GM23338 (cell line): ENCODE data around the gene COL5A2. TPM values are rescaled to one million over a fixed set of nuclear protein-coding genes. Genes with fewer than 3 reads are reported as not detected.

Experiments
- ATAC-seq: fragments of 200-7000 bp; cut with Tn5 transposase; 3 replicates; pipeline ENCODE4 v1.9.1; 2020
- DNase-seq: peaks from one replicate; pipeline ENCODE4 v3.0.0-alpha.2; 2015; ENCODE audit warnings: low spot score
- H2AFZ ChIP-seq: fragments of 200-600 bp; sonication (generic); 2 replicates; pipeline ENCODE4 v1.8.0; 2016; ENCODE audit warnings: antibody characterized with exemption, mild to moderate bottlenecking, moderate library complexity
- H3F3A ChIP-seq: fragments of 200-600 bp; sonication (generic); replicated peaks from 2 replicates; pipeline ENCODE4 v1.8.0; 2017; ENCODE audit warnings: antibody characterized with exemption, mixed run types, low read depth
- H3K27ac ChIP-seq: fragments of 200-600 bp; sonication (generic); 2 replicates; pipeline ENCODE4 v1.6.1; 2016; ENCODE audit warnings: low read depth
- H3K27me3 ChIP-seq: fragments of 200-600 bp; sonication (generic); 2 replicates; pipeline ENCODE4 v1.8.0; 2016; ENCODE audit warnings: mild to moderate bottlenecking, mixed run types, moderate library complexity; ENCODE audit not compliant: insufficient read depth
- H3K36me3 ChIP-seq: fragments of 200-600 bp; sonication (generic); 2 replicates; pipeline ENCODE4 v1.8.0; 2016; ENCODE audit warnings: mild to moderate bottlenecking; ENCODE audit not compliant: insufficient read depth
- H3K4me1 ChIP-seq: fragments of 200-600 bp; sonication (generic); 2 replicates; pipeline ENCODE4 v1.8.0; 2016; ENCODE audit warnings: mild to moderate bottlenecking, moderate library complexity; ENCODE audit not compliant: insufficient read depth
- H3K4me2 ChIP-seq: fragments of 200-600 bp; sonication (generic); 2 replicates; pipeline ENCODE4 v1.7.1; 2017; ENCODE audit warnings: mixed run types
- H3K4me3 ChIP-seq: fragments of 200-600 bp; sonication (generic); 2 replicates; pipeline ENCODE4 v1.6.1; 2016; ENCODE audit warnings: mixed run types
- H3K79me2 ChIP-seq: fragments of 200-600 bp; sonication (generic); replicated peaks from 2 replicates; pipeline ENCODE4 v1.8.0; 2017; ENCODE audit warnings: mild to moderate bottlenecking; ENCODE audit not compliant: insufficient read depth
- H3K9me2 ChIP-seq: fragments of 200-600 bp; sonication (generic); 2 replicates; pipeline ENCODE4 v1.8.0; 2017; ENCODE audit not compliant: insufficient read depth
- H4K20me1 ChIP-seq: fragments of 200-600 bp; sonication (generic); replicated peaks from 2 replicates; pipeline ENCODE4 v1.8.0; 2017; ENCODE audit warnings: mild to moderate bottlenecking; ENCODE audit not compliant: insufficient read depth
- H3K27ac Mint-ChIP-seq: 2 replicates; pipeline ENCODE4 v1.8.0; 2020; ENCODE audit warnings: inconsistent platforms, mild to moderate bottlenecking, moderate library complexity, mixed read lengths
- H3K27me3 Mint-ChIP-seq: 3 replicates; pipeline ENCODE4 v1.8.0; 2022; ENCODE audit warnings: low read depth, mild to moderate bottlenecking, moderate library complexity, mixed read lengths, inconsistent platforms; ENCODE audit not compliant: insufficient read depth, poor library complexity
- H3K36me3 Mint-ChIP-seq: 3 replicates; pipeline ENCODE4 v1.8.0; 2021; ENCODE audit warnings: low read depth, mild to moderate bottlenecking, inconsistent platforms, moderate library complexity, mixed read lengths
- H3K4me1 Mint-ChIP-seq: 3 replicates; pipeline ENCODE4 v1.8.0; 2020; ENCODE audit warnings: mild to moderate bottlenecking, inconsistent platforms, mixed read lengths
- H3K4me3 Mint-ChIP-seq: 3 replicates; pipeline ENCODE4 v1.8.0; 2021; ENCODE audit warnings: moderate library complexity, mild to moderate bottlenecking, inconsistent platforms, mixed read lengths
- H3K9me3 Mint-ChIP-seq: 3 replicates; pipeline ENCODE4 v1.8.0; 2020; ENCODE audit warnings: moderate library complexity, mild to moderate bottlenecking, inconsistent platforms, mixed read lengths
- CREB1 ChIP-seq: fragments of 250-450 bp; sonication (Bioruptor Pico); IDR thresholded peaks from 2 replicates; pipeline ENCODE4 v1.5.0; 2020; ENCODE audit warnings: low read depth, mild to moderate bottlenecking, moderate library complexity
- CTCF ChIP-seq, 2 experiments: fragments of 200-600 bp in 1 of 2; sonication (generic) in 1 of 2; conservative IDR thresholded peaks; 2 replicates each; pipeline versions ENCODE4 v1.5.1 to v1.6.1; 2016 to 2017; ENCODE audit warnings: antibody characterized with exemption in 2 of 2, low read depth in 2 of 2, mild to moderate bottlenecking in 2 of 2, moderate library complexity in 1 of 2
- EZH2 ChIP-seq: fragments of 200-600 bp; sonication (generic); IDR thresholded peaks from one replicate; pipeline ENCODE4 v1.8.0; 2017; ENCODE audit warnings: antibody characterized with exemption, mild to moderate bottlenecking, low read depth; ENCODE audit not compliant: unreplicated experiment
- EZH2phosphoT487 ChIP-seq: fragments of 200-600 bp; sonication (generic); IDR thresholded peaks from one replicate; pipeline ENCODE4 v1.8.1; 2018; ENCODE audit warnings: antibody characterized with exemption; ENCODE audit not compliant: unreplicated experiment
- JUNB ChIP-seq: IDR thresholded peaks from one replicate; pipeline ENCODE4 v1.6.1; 2016; ENCODE audit warnings: antibody characterized with exemption; ENCODE audit not compliant: unreplicated experiment
- NANOG ChIP-seq: IDR thresholded peaks from 2 replicates; pipeline ENCODE4 v1.6.1; 2016; ENCODE audit warnings: antibody characterized with exemption, borderline replicate concordance
- POLR2AphosphoS5 ChIP-seq: IDR thresholded peaks from 2 replicates; pipeline ENCODE4 v1.6.1; 2016; ENCODE audit warnings: antibody characterized with exemption, low read depth
- STAT1 ChIP-seq: IDR thresholded peaks from one replicate; pipeline ENCODE4 v1.6.1; 2016; ENCODE audit warnings: antibody characterized with exemption; ENCODE audit not compliant: unreplicated experiment
- ZNF114 ChIP-seq: fragments of 250-450 bp; sonication (Bioruptor Pico); IDR thresholded peaks from 2 replicates; pipeline ENCODE4 v1.5.0; 2020; ENCODE audit warnings: mild to moderate bottlenecking, moderate library complexity
- ZNF331 ChIP-seq: fragments of 250-450 bp; sonication (Bioruptor Pico); IDR thresholded peaks from 2 replicates; pipeline ENCODE4 v1.5.0; 2020; ENCODE audit warnings: low read depth, mild to moderate bottlenecking, moderate library complexity
- ZNF462 ChIP-seq: fragments of 250-450 bp; sonication (Bioruptor Pico); IDR thresholded peaks from 2 replicates; pipeline ENCODE4 v1.5.0; 2020; ENCODE audit warnings: mild to moderate bottlenecking, moderate library complexity
- polyA plus RNA-seq: library from polyadenylated mRNA; unstranded; fragments of >200 nt; fragmentation: Nextera tagmentation; extraction: Ambion mirVana; gene quantifications from 2 replicates; pipeline ENCODE4 v1.2.1, GENCODE V29; 2016
- total RNA-seq: library from RNA; depleted of rRNA; stranded (reverse); fragments of >200 nt; shearing (Covaris generic); gene quantifications from 2 replicates; pipeline ENCODE4 v1.2.3, GENCODE V29; 2014
- TF ChIP-seq, protein P1 (sequence below): IDR thresholded peaks from one replicate; pipeline ENCODE4 v1.6.1; 2018; ENCODE audit warnings: antibody characterized with exemption; ENCODE audit not compliant: unreplicated experiment
- TF ChIP-seq, protein P2 (sequence below): IDR thresholded peaks from 2 replicates; pipeline ENCODE4 v1.6.1; 2016; ENCODE audit warnings: antibody characterized with exemption

The COL5A2 gene
- total and polyA plus RNA-seq, 2 experiments from 2014 or later: 6.7 to 19.7 TPM

DNA sequence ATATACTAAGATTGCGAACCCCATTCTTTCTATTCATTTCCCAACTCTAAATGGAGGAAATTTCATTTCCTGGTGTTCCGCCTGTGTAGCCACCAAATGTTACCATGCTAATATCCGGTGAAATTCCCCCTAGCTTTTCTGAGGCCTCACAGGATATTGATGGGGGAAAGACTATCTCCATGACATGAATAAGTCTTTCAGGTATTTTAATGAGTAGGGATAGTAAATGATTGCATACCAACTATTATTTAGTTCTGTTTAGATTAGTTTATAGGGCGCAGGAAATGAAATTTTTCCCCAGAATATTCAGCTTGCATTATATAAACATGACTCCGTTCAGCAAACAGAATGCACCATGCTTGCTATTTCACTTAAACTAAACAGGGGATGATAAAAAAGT lies 55.4 kb downstream of the COL5A2 start:
- no peak overlapping the region for H2AFZ ChIP-seq
- no peak overlapping the region for H3K4me3 ChIP-seq
- Mint-ChIP-seq H3K36me3 (no peaks in the 10 kb centered on the region), H3K27ac (no peak overlapping the region), H3K27me3 (no peaks in the 10 kb centered on the region), H3K4me1 (peaks cover 21% of the 10 kb centered on the region), H3K9me3 (no peaks in the 10 kb centered on the region), H3K4me3 (no peak overlapping the region)
- H3K4me1 ChIP-seq: peaks cover 2% of the 10 kb centered on the region
- ATAC-seq (no peak), DNase-seq (no peak)
- H3K9me2 ChIP-seq: no peaks in the 10 kb centered on the region
- H3K79me2 ChIP-seq: no peaks in the 10 kb centered on the region
- H3K27ac ChIP-seq: no peak overlapping the region
- H3F3A ChIP-seq: no peaks in the 10 kb centered on the region
- H3K36me3 ChIP-seq: no peaks in the 10 kb centered on the region
- H3K4me2 ChIP-seq: no peak overlapping the region
- H3K27me3 ChIP-seq: no peaks in the 10 kb centered on the region
- no peaks in the 10 kb centered on the region for H4K20me1 ChIP-seq
- no peak for TF ChIP-seq NANOG
- TF ChIP-seq CREB1 (CRISPR knock-in tag): no peak
- no peak for TF ChIP-seq STAT1
- TF ChIP-seq EZH2: no peak
- TF ChIP-seq EZH2phosphoT487: no peak
- TF ChIP-seq CTCF (conservative IDR thresholded peaks at IDR 0.05; ENCODE audit: low read depth in 2 of 2): no peak
- TF ChIP-seq POLR2AphosphoS5: no peak
- TF ChIP-seq ZNF114 (CRISPR knock-in tag): no peak
- TF ChIP-seq, protein P1, sequence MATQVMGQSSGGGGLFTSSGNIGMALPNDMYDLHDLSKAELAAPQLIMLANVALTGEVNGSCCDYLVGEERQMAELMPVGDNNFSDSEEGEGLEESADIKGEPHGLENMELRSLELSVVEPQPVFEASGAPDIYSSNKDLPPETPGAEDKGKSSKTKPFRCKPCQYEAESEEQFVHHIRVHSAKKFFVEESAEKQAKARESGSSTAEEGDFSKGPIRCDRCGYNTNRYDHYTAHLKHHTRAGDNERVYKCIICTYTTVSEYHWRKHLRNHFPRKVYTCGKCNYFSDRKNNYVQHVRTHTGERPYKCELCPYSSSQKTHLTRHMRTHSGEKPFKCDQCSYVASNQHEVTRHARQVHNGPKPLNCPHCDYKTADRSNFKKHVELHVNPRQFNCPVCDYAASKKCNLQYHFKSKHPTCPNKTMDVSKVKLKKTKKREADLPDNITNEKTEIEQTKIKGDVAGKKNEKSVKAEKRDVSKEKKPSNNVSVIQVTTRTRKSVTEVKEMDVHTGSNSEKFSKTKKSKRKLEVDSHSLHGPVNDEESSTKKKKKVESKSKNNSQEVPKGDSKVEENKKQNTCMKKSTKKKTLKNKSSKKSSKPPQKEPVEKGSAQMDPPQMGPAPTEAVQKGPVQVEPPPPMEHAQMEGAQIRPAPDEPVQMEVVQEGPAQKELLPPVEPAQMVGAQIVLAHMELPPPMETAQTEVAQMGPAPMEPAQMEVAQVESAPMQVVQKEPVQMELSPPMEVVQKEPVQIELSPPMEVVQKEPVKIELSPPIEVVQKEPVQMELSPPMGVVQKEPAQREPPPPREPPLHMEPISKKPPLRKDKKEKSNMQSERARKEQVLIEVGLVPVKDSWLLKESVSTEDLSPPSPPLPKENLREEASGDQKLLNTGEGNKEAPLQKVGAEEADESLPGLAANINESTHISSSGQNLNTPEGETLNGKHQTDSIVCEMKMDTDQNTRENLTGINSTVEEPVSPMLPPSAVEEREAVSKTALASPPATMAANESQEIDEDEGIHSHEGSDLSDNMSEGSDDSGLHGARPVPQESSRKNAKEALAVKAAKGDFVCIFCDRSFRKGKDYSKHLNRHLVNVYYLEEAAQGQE: no peak
- no peak for TF ChIP-seq ZNF331 (CRISPR knock-in tag)
- no peak for TF ChIP-seq ZNF462 (CRISPR knock-in tag)
- no peak for TF ChIP-seq JUNB
- TF ChIP-seq, protein P2, sequence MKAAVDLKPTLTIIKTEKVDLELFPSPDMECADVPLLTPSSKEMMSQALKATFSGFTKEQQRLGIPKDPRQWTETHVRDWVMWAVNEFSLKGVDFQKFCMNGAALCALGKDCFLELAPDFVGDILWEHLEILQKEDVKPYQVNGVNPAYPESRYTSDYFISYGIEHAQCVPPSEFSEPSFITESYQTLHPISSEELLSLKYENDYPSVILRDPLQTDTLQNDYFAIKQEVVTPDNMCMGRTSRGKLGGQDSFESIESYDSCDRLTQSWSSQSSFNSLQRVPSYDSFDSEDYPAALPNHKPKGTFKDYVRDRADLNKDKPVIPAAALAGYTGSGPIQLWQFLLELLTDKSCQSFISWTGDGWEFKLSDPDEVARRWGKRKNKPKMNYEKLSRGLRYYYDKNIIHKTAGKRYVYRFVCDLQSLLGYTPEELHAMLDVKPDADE: no peak
